Activated CD4-positive, alpha-beta T cell treated with anti-CD3 and anti-CD28 coated beads, Interleukin-2, amount 50 U/mL, for 24 hours (primary cell): ENCODE results near the gene HSP90AA1.
"Not testable (repeated sequence)": the region's sequence is repeated elsewhere in the genome, so short reads cannot be mapped to it uniquely, and the experiment has no call there.

Experiments
- DNase-seq, 2 donors: peaks; one replicate each; pipeline ENCODE4 v3.0.0-alpha.2; 2020; ENCODE audit warnings: low read depth in 1 of 2, low spot score in 1 of 2

Gene HSP90AA1

DNA sequence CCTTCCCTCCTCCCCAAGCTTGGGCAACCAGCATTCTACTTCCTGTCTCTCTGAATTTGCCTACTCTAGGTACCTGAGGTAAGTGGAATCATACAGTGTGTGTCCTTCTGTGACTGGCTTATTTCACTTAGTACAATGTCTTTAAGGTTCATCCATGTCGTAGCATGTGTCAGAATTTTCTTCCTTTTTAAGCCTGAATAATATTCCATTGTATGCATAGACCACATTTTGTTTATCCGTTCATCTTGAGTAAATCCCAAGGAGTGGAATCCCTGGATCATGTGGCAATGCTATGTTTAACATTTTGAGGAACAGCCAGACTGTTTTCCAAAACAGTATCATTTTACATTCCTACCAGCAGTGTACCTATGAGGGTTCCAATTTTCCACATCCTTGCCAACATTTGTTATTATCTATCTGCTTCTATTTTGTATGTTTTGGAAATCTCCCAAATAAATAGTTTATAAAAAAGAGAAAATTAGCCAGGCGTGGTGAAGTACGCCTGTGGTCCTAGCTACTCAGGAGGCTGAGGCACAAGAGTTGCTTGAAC lies 12.4 kb downstream of the HSP90AA1 start:
- DNase-seq = no peak

DNA sequence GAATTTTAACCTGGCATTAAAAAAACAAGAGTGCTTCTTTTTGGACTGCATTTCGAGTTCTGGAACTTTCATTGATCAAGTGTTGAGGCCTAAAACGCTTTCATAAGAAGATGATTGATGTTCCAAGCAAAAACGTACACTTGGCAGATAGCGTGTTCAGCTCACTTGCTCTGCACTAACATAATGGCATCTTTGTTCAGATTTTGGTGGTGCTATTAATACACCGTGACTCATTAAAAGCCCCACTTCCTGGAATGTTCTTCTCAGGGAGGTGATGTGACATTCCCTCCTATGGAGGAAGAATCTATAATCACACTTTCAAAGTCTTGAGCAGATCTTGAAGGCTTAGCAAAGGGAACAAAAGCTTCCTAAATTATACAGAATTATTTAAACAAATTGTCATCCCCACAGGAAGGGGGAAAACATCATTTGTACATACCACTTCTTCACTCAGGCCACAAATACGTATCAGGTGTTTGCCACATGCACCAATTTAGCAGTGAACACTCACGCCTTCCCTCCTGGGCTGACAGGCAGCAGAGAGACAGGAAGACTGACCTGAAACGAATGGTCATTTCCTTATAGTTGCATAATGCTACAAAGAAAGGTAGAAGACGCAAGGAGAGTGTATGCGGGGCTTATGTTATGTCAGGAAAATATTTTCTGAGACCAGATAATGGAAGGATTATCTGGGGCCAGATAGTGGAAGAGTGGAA lies 15.4 kb downstream of the HSP90AA1 start:
- DNase-seq = no peak

GRCh38 chr14:102066041-102066451 lies 20.8 kb downstream of the HSP90AA1 start:
- DNase-seq = no peak

DNA sequence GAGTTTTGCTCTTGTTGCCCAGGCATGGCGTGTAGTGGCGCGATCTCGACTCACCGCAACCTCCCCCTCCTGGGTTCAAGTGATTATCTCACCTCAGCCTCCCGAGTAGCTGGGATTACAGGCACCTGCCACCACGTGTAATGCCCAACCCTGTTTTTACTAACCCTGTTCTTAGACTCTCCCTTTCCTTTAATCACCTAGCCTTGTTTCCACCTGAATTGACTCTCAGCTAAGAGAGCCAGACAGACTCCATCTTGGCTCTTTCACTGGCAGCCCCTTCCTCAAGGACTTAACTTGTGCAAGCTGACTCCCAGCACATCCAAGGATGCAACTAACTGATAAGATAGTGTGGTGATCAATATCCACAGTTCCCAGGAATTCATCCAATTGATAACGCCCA lies 22.3 kb downstream of the HSP90AA1 start:
- DNase-seq = not testable (repeated sequence)

GRCh38 chr14:102063808-102064429 lies 22.9 kb downstream of the HSP90AA1 start:
- DNase-seq = no peak

GRCh38 chr14:102063109-102063807 lies 23.6 kb downstream of the HSP90AA1 start:
- peak; percentile 35 to 59 for DNase-seq

GRCh38 chr14:102058961-102059360 lies 27.9 kb downstream of the HSP90AA1 start:
- DNase-seq = no peak

- DNase-seq = no peak
Observed at GRCh38 chr14:102058146-102058545, 28.7 kb downstream of the HSP90AA1 start.

- no peak for DNase-seq
Observed at GRCh38 chr14:102057480-102058114, 29.2 kb downstream of the HSP90AA1 start.

DNA sequence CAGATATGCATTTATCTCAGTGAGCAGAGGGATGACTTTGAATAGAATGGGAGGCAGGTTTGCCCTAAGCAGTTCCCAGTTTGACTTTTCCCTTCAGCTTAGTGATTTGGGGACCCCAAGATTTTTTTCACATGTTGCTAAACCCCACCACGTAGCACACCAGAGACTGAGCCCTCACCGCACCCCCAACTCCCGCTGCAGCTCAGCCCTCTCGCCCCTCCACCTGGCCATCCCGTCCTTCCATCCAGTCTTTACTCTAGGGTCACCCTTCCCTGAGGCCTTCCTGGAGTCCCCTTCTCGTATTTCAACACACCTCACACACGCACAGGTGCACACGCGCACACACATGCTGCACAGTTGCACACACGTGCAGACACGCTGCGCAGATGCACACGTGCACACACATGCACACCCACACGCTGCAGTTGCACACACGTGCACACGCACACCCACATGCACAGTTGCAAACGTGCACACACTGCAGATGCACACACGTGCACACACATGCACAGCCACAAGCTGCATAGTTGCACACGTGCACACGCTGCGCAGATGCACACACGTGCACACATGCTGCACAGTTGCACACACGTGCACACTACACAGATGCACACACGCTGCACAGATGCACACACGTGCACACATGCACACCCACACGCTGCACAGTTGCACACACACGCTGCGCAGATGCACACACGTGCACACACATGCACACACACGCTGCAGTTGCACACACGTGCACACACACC lies 30.0 kb downstream of the HSP90AA1 start:
- no peak for DNase-seq

- no peak for DNase-seq
Observed at GRCh38 chr14:102055181-102055901, 31.5 kb downstream of the HSP90AA1 start.

- DNase-seq = no peak
Observed at GRCh38 chr14:102052522-102052921, 34.3 kb downstream of the HSP90AA1 start.

- DNase-seq = no peak
Observed at GRCh38 chr14:102050625-102051024, 36.2 kb downstream of the HSP90AA1 start.

DNA sequence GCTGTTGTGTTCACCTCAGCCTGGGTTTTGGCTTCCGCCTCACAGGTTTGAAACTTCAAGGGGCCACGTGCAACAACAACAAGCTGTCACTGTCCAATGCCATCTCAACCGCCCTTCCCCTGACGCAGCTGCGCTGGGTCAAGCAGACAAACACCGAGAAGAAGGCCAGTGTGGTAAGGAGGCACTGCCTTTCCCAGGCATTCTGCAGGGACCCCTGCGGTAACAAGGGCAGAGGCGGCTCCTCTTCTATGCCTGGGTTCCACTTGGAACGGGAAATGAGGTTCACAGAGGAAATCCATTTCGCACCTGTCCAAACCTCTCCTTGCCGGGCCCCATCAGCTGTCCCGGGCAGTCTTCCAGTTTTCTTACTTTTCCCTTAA lies 36.8 kb downstream of the HSP90AA1 start:
- DNase-seq = no peak

- no peak for DNase-seq
Observed at GRCh38 chr14:102049258-102050025, 37.4 kb downstream of the HSP90AA1 start.

GRCh38 chr14:102047808-102048540 lies 38.9 kb downstream of the HSP90AA1 start:
- no peak for DNase-seq

- no peak for DNase-seq
Observed at GRCh38 chr14:102046337-102047278, 40.2 kb downstream of the HSP90AA1 start.

GRCh38 chr14:102044566-102044965 lies 42.3 kb downstream of the HSP90AA1 start:
- DNase-seq = no peak
